Limb (tissue), 2 donors: ENCODE data around the gene TDRKH.

ENCODE experiments used
- DNase-seq, 2 donors: peaks; one replicate each; pipeline ENCODE4 v3.0.0-alpha.2; 2016; ENCODE audit errors: extremely low spot score in 2 of 2

Gene TDRKH

GRCh38 chr1:151823175-151823574, 32.9 kb upstream of the TDRKH start:
- DNase-seq, result no peak

GRCh38 chr1:151822404-151822803, 32.1 kb upstream of the TDRKH start:
- no peak for DNase-seq

- DNase-seq, result no peak
Measured at GRCh38 chr1:151820940-151821339, 30.6 kb upstream of the TDRKH start.

- no peak for DNase-seq
Measured at GRCh38 chr1:151819976-151820623, 29.8 kb upstream of the TDRKH start.

- no peak for DNase-seq
Measured at GRCh38 chr1:151819227-151819835, 29.0 kb upstream of the TDRKH start.

GRCh38 chr1:151817353-151817730, 27.0 kb upstream of the TDRKH start:
- no peak for DNase-seq

- no peak for DNase-seq
Measured at GRCh38 chr1:151816548-151817352, 26.4 kb upstream of the TDRKH start.

- no peak for DNase-seq
Measured at GRCh38 chr1:151815716-151816327, 25.5 kb upstream of the TDRKH start.

GRCh38 chr1:151814971-151815545, 24.8 kb upstream of the TDRKH start:
- no peak for DNase-seq

GRCh38 chr1:151814426-151814825, 24.1 kb upstream of the TDRKH start:
- DNase-seq, result no peak

GRCh38 chr1:151813271-151813977, 23.1 kb upstream of the TDRKH start:
- no peak for DNase-seq

GRCh38 chr1:151811181-151811580, 20.9 kb upstream of the TDRKH start:
- DNase-seq, result no peak

- no peak for DNase-seq
Measured at GRCh38 chr1:151809985-151810556, 19.8 kb upstream of the TDRKH start.

- no peak for DNase-seq
Measured at GRCh38 chr1:151809290-151809984, 19.1 kb upstream of the TDRKH start.

- no peak for DNase-seq
Measured at GRCh38 chr1:151807766-151808165, 17.5 kb upstream of the TDRKH start.

- DNase-seq, result no peak
Measured at GRCh38 chr1:151807131-151807530, 16.8 kb upstream of the TDRKH start.

GRCh38 chr1:151806170-151806569, 15.9 kb upstream of the TDRKH start:
- DNase-seq, result no peak

GRCh38 chr1:151805066-151805820, 14.9 kb upstream of the TDRKH start, which contains the start of gene LINGO4:
Gene LINGO4, minus strand, starts transcription at chr1:151805419. Its CDS starts 2,715 bp downstream, at chr1:151802704.
- DNase-seq, result no peak

- no peak for DNase-seq
Measured at GRCh38 chr1:151803915-151804314, 13.6 kb upstream of the TDRKH start.
